T-helper 1 cell treated with Interleukin-12 subunit alpha and Interleukin-12 subunit beta and Interleukin-4 antibody, amounts not matched to agents 30 μg/mL and 1 μg/mL, for 36 hours (primary cell): ENCODE measurements around the gene HJURP.

Experiments used
- H3K27ac Mint-ChIP-seq: one replicate; pipeline ENCODE4 v1.8.0; 2021; ENCODE audit warnings: mild to moderate bottlenecking, mixed read lengths
- H3K27me3 Mint-ChIP-seq: one replicate; pipeline ENCODE4 v1.8.0; 2021; ENCODE audit warnings: low read depth, mixed read lengths
- H3K36me3 Mint-ChIP-seq: one replicate; pipeline ENCODE4 v1.8.0; 2021; ENCODE audit warnings: low read depth, mixed read lengths
- H3K4me1 Mint-ChIP-seq: one replicate; pipeline ENCODE4 v1.8.0; 2021; ENCODE audit warnings: low read depth, mixed read lengths
- H3K4me3 Mint-ChIP-seq: one replicate; pipeline ENCODE4 v1.8.0; 2021; ENCODE audit warnings: mild to moderate bottlenecking, moderate library complexity, mixed read lengths
- H3K9me3 Mint-ChIP-seq: one replicate; pipeline ENCODE4 v1.8.0; 2021; ENCODE audit warnings: mixed read lengths

HJURP gene

GRCh38 chr2:233817361-233817911 lies 36.9 kb downstream of the HJURP start:
- Mint-ChIP-seq H3K36me3 (no peaks in the 10 kb centered on the region), H3K4me1 (no peaks in the 10 kb centered on the region), H3K4me3 (no peak overlapping the region), H3K27me3 (no peaks in the 10 kb centered on the region), H3K9me3 (no peaks in the 10 kb centered on the region), H3K27ac (no peak overlapping the region)

DNA sequence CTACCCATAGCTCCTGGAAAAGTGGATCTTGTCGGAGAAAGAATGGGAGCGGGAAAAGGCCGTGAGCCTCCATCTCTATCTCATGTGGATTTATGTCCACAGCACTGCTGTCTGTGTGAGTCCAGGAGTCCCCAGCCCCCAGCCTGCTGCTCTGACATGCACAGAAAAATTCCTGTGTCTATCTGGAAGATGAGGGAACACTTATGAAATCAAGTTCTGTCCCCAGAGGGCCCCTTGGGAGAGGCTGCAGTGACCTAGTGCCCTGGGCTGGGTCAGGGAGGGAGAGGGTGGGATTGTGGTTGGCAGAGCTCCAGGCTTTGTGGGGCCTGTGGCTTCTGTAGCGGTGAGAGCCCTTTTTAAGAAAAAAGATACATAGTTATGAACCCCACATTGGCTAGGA lies 37.6 kb downstream of the HJURP start:
- no peaks in the 10 kb centered on the region for H3K9me3 Mint-ChIP-seq

DNA sequence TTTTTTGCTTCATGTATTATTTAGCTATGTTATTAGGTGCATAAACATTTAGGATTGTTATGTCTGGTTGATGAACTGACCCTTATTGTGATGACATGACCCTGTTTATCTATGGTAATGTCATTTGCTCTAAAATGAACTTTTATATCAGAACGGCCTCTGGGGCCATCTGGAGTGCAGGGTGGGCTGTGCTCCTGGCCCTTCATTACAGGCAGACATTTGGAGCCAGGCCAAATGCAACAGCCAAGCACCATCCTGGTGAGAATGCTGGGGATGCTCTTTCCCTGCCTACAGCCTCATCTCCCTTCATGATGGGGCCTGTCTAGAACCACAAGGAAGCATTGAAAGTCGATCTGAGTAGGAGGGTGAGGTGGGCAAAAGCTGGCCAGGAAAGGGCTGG lies 38.0 kb downstream of the HJURP start:
- H3K4me1 Mint-ChIP-seq: no peaks in the 10 kb centered on the region
- no peak overlapping the region for H3K4me3 Mint-ChIP-seq
- H3K27ac Mint-ChIP-seq: no peak overlapping the region

More for the DNA sequence above, 37.6 kb downstream of the HJURP start:
- no peak overlapping the region for H3K27ac Mint-ChIP-seq
- no peaks in the 10 kb centered on the region for H3K4me1 Mint-ChIP-seq
- no peaks in the 10 kb centered on the region for H3K36me3 Mint-ChIP-seq
- no peaks in the 10 kb centered on the region for H3K27me3 Mint-ChIP-seq
- H3K4me3 Mint-ChIP-seq: no peak overlapping the region

GRCh38 chr2:233815861-233816260 lies 38.5 kb downstream of the HJURP start:
- Mint-ChIP-seq H3K36me3 (no peaks in the 10 kb centered on the region), H3K27me3 (no peaks in the 10 kb centered on the region), H3K9me3 (no peaks in the 10 kb centered on the region), H3K4me3 (no peak overlapping the region), H3K4me1 (no peaks in the 10 kb centered on the region), H3K27ac (no peak overlapping the region)

More for the DNA sequence above, 38.0 kb downstream of the HJURP start:
- Mint-ChIP-seq H3K36me3 (no peaks in the 10 kb centered on the region), H3K9me3 (no peaks in the 10 kb centered on the region), H3K27me3 (no peaks in the 10 kb centered on the region)

DNA sequence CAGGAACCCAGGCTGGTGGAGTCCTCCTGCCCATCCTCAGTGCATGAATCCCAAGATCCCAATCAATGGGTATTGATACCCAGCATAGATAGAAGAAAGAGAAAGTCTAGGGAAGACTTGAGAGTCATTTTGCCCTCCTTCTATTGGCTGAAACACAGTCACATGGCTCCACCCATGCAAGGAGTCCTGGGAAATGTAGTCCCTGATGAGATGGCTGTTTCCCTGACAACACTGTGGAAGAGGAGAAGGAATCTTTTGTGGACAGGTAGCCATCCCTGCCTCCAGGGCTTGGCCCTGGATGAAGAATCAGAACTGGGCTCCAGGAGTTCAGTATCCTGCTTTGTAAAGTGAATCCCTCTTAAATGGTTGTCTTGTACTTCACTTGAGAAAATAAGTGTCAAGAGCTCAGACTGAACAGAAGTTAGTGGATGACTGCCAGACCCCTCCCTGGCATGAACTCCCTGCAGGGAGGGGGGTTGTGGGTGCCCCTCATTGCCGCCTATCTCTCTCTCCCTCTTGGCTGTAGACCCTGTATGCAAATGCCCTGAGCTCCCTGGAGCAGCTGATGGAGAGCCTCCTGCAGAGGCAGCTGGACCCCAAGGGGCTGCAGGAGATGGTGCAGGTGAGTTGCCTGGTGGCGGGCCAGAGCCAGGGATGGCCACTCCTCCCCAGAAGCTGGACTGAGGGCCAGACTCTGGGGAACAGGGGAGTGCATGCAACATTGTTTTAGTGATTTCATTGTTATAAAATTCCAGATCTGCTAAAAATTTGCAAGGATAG lies 40.1 kb downstream of the HJURP start:
- H3K27me3 Mint-ChIP-seq: no peaks in the 10 kb centered on the region
- no peaks in the 10 kb centered on the region for H3K36me3 Mint-ChIP-seq
- no peaks in the 10 kb centered on the region for H3K4me1 Mint-ChIP-seq
- H3K4me3 Mint-ChIP-seq: no peak overlapping the region
- H3K27ac Mint-ChIP-seq: no peak overlapping the region
- H3K9me3 Mint-ChIP-seq: no peaks in the 10 kb centered on the region

DNA sequence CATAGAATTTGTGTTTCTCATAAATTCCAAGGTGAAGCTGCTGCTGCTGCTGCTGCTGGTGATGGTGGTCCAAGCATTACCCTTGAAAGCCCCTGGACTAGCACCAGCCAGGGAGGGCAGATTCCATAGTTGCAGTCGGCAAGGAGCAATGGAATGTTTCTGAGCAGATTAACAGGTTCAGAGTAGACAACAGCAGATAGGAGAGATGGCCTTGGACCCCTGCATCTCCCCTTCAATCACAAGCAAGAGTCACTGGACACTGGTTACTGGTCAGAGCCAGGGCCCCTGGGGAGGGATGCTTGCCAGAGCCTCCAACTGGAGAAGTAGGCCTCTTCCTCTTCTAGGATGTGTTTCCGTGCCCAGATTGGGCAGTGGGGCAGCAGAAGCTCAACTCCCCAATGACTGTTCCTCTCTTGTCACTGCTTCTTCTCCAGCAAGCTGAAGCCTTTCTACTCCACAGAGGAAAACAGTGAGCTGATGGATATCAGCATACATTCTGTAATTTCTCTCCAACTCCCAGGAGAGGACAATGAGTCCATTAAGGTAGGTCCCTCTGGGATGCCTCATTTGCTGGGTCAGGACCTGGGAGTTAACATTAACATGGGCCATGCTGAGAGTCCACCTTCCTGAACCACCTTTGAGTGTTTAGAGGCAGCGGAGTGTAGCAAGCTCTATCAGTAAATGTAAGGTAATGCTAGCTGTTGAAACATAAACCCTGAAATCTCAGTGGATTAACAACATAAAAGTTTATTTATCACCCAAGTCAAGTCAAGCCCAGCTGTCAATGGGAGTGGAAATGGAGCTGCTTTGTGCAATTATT lies 40.9 kb downstream of the HJURP start:
- Mint-ChIP-seq H3K27me3 (no peaks in the 10 kb centered on the region), H3K4me3 (no peak overlapping the region), H3K4me1 (no peaks in the 10 kb centered on the region), H3K36me3 (no peaks in the 10 kb centered on the region), H3K27ac (no peak overlapping the region), H3K9me3 (no peaks in the 10 kb centered on the region)

GRCh38 chr2:233811732-233812131 lies 42.6 kb downstream of the HJURP start:
- no peaks in the 10 kb centered on the region for H3K4me1 Mint-ChIP-seq
- H3K27ac Mint-ChIP-seq: no peak overlapping the region
- H3K36me3 Mint-ChIP-seq: no peaks in the 10 kb centered on the region
- no peak overlapping the region for H3K4me3 Mint-ChIP-seq
- H3K27me3 Mint-ChIP-seq: no peaks in the 10 kb centered on the region
- no peaks in the 10 kb centered on the region for H3K9me3 Mint-ChIP-seq

DNA sequence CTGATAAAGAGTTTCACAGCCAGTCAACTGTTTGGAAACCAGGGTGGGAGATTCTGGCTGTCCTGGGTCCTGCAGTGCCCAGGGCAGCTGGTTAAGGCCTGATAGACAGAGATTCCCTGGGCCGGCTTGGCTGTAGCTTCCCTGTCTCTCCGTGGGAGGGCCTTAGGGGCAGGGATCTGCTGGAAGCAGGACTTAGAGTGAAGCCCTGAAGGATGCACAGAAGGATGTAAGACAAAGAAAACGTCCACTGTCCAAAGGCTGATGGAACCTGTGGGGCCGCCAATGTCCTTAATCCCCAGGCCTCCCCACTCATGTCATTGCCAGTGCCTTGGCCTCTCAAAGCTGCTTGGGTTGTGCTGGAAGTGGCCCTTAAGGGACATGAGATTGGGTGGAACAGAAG lies 43.2 kb downstream of the HJURP start:
- Mint-ChIP-seq H3K27me3 (no peaks in the 10 kb centered on the region), H3K4me3 (no peak overlapping the region), H3K4me1 (no peaks in the 10 kb centered on the region), H3K9me3 (no peaks in the 10 kb centered on the region), H3K27ac (no peak overlapping the region), H3K36me3 (no peaks in the 10 kb centered on the region)

DNA sequence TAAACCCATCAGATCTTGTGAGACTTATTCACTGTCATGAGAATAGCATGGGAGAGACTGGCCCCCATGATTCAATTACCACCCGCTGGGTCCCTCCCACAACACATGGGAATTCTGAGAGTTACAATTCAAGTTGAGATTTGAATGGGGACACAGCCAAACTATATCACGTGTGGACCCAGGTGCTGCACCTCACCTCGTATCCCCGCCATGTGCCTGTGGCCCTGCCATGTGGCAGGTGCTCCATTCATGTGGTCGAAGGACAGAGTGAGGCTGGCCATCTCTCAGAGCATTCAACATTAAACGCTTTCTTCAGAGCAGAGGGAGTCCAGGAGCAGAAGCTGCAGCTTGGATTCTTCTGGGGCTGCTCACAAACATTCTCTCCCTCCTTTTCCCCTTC lies 44.0 kb downstream of the HJURP start:
- H3K27me3 Mint-ChIP-seq: peaks cover 6% of the 10 kb centered on the region
- H3K27ac Mint-ChIP-seq: no peak overlapping the region
- no peak overlapping the region for H3K4me3 Mint-ChIP-seq

DNA sequence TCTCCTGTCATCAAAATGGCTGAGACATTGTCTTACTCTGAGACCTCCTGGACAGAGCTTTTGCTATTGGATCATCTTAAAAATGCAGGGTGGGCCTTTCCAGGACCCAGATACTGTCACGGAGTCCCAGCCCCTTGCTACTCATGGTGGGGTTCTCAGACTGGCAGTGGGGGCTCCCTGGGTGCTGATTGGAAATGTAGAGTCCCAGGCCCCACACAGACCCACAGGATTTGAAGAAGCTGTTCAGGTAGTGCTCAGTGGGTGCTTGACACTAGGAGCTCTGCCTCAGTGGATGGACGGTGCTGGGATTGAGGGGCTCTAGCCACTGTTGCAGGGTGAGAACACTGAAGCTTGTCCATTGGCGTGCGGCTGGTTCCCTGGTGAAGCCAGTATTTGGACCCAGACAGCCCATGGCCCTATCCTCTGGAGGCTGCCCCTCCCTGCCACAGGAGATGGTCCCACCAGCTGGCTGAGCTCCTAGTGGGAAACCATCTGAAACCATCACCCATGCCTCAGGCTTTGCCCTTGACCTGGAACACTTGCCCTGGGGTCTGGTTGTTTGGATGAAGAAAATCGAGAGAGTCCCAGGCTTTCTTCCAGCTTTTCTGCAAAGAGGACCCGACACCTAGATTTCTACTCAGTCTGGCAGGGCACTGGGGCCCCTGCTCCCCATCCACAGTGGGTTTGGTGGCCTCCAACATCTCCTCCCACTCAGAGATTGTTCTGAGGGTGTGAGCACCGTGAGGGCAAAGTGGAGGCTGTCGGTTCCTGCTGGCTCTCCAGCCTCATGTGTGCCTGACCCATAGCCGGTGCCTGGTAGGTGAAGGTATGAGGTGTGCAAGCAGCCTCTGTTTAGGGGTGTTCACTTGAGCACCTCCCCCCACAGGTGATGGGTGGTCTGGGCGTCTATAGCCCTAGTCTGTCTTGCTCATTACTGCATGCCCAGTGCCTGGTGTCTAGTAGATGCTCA lies 46.1 kb downstream of the HJURP start:
- no peaks in the 10 kb centered on the region for H3K4me1 Mint-ChIP-seq
- no peaks in the 10 kb centered on the region for H3K36me3 Mint-ChIP-seq
- H3K4me3 Mint-ChIP-seq: no peak overlapping the region
- H3K9me3 Mint-ChIP-seq: no peaks in the 10 kb centered on the region
- H3K27me3 Mint-ChIP-seq: peaks cover 7% of the 10 kb centered on the region
- no peak overlapping the region for H3K27ac Mint-ChIP-seq

More for the DNA sequence above, 44.0 kb downstream of the HJURP start:
- no peaks in the 10 kb centered on the region for H3K36me3 Mint-ChIP-seq
- H3K9me3 Mint-ChIP-seq: no peaks in the 10 kb centered on the region
- no peaks in the 10 kb centered on the region for H3K4me1 Mint-ChIP-seq

DNA sequence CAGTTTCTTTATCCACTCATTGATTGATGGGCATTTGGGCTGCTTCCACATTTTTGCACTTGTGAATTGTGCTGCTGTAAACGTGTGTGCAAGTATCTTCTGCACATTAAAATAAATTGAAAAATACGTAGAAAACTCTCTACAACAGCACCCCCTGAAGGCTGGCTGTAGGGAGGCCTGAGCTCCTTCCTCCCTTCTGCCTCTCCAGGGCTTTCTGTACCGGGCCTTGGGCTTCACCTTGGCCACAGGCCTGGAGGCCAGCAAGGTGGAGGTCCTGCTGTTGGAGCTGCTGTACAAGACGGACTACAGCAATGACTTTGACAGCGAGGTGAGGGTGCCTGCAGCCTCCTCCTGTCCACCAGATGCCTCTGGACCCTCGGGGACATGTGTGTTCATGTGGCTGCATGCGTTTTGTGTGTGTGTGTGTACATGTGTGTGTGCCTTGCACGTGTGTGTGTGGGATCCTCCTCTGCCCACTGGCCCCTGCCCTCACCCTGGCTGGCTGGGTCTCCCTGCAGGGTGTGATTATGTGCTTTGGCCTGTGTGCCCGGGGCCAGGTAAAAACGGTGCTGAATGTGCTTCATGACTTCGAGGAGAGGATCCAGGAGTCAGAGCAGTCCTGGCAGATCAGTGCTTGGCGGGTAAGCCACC lies 47.0 kb downstream of the HJURP start:
- Mint-ChIP-seq H3K4me3 (no peak overlapping the region), H3K9me3 (no peaks in the 10 kb centered on the region), H3K4me1 (no peaks in the 10 kb centered on the region), H3K27ac (no peak overlapping the region), H3K27me3 (peaks cover 7% of the 10 kb centered on the region), H3K36me3 (no peaks in the 10 kb centered on the region)

DNA sequence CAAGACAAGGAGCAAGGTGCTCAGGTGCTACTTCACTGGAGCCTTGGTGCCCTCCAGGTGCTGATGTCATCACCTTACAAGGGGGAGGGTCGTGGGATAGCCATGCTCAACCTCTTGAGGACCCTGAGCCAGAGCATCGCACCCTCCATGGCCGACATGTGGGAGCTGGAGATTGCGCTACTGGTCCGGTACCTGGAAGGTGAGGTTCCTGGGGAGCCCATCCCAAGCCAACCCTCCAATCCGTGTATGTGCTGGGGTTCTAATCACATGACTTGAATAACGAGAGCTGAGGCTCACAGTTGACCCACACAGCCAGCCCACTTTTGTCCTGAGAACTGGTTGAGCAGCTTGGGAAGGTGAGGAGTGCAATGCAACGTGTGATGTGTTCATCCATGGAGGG lies 50.3 kb downstream of the HJURP start:
- Mint-ChIP-seq H3K4me3 (no peak overlapping the region), H3K4me1 (no peaks in the 10 kb centered on the region), H3K36me3 (no peaks in the 10 kb centered on the region)

GRCh38 chr2:233803292-233803911 lies 50.9 kb downstream of the HJURP start:
- no peaks in the 10 kb centered on the region for H3K9me3 Mint-ChIP-seq
- peaks cover 7% of the 10 kb centered on the region for H3K27me3 Mint-ChIP-seq
- no peak overlapping the region for H3K4me3 Mint-ChIP-seq
- no peak overlapping the region for H3K27ac Mint-ChIP-seq
- no peaks in the 10 kb centered on the region for H3K36me3 Mint-ChIP-seq
- H3K4me1 Mint-ChIP-seq: no peaks in the 10 kb centered on the region

More for the DNA sequence above, 50.3 kb downstream of the HJURP start:
- no peaks in the 10 kb centered on the region for H3K9me3 Mint-ChIP-seq
- peaks cover 7% of the 10 kb centered on the region for H3K27me3 Mint-ChIP-seq
- no peak overlapping the region for H3K27ac Mint-ChIP-seq
